HCT116 (cell line): ENCODE measurements around the gene GP1BB. TPM values are rescaled to one million over a fixed set of nuclear protein-coding genes. Genes with fewer than 3 reads are reported as not detected.

Experiments used
- ATAC-seq: fragments of 200-7000 bp; cut with Tn5 transposase; 2 replicates; pipeline ENCODE4 v1.9.1; 2020; ENCODE audit warnings: mild to moderate bottlenecking, moderate library complexity
- BruUV-seq: library from RNA; stranded (reverse); fragments of 400-500 nt; replicated peaks from 2 replicates; lab custom pipeline; 2021; lab: Mats Ljungman, UMichigan
- CTCF ChIA-PET: fragments of 300-600 bp; sonication (Branson Sonifier 250); formaldehyde crosslinking; loops from one replicate; lab custom pipeline; 2021; ENCODE audit warnings: antibody characterized with exemption; lab: Charles Lee
- POLR2A ChIA-PET: fragments of 300-600, 350-600 bp; sonication (Branson Sonifier 250); formaldehyde crosslinking; loops from one replicate; lab custom pipeline; 2021; ENCODE audit warnings: antibody characterized with exemption; lab: Charles Lee
- RAD21 ChIA-PET, 2 experiments: fragments of 300-600 bp; sonication (Branson Sonifier 250); formaldehyde crosslinking; loops; one replicate each; lab custom pipeline; 2023; ENCODE audit warnings: low total read pairs in 2 of 2; ENCODE audit not compliant: uncharacterized antibody in 2 of 2, unreplicated experiment in 2 of 2, low non-redundant PET in 1 of 2; lab: Charles Lee
- DNase-seq: peaks from one replicate; pipeline ENCODE4 v3.0.0-alpha.2; 2010; ENCODE audit warnings: low read depth, low spot score
- H2AFZ ChIP-seq: fragments of 200-600 bp; shearing (Covaris generic), sonication (generic); 2 replicates; pipeline ENCODE4 v1.6.1; 2017; ENCODE audit warnings: low read depth, mixed run types, mixed read lengths, antibody characterized with exemption, low read length; ENCODE audit not compliant: poor library complexity, severe bottlenecking
- H3K27ac ChIP-seq: 2 replicates; pipeline ENCODE4 v1.5.1; 2012; ENCODE audit warnings: low read depth, low read length
- H3K27me3 ChIP-seq: fragments of 200-600 bp; sonication (generic); 2 replicates; pipeline ENCODE4 v1.6.1; 2016; ENCODE audit warnings: mixed run types, low read length, mixed read lengths; ENCODE audit not compliant: insufficient read depth
- H3K36me3 ChIP-seq, 2 experiments: fragments of 200-500 bp in 1 of 2; fragments of 200-600 bp in 1 of 2; sonication (Bioruptor generic) in 1 of 2; sonication (generic) in 1 of 2; 2 replicates each; pipeline versions ENCODE4 v1.5.1 to v1.6.1; 2014 to 2016; ENCODE audit warnings: low read length in 2 of 2, inconsistent platforms in 1 of 2, mixed read lengths in 1 of 2, mixed run types in 1 of 2; ENCODE audit not compliant: insufficient read depth in 2 of 2, control insufficient read depth in 1 of 2
- H3K4me1 ChIP-seq, 2 experiments: fragments of 200-600 bp in 1 of 2; sonication (generic) in 1 of 2; 2 replicates each; pipeline versions ENCODE4 v1.5.1 to v1.6.1; 2012 to 2017; ENCODE audit warnings: low read length in 2 of 2, inconsistent platforms in 1 of 2, mild to moderate bottlenecking in 1 of 2, mixed read lengths in 1 of 2, mixed run types in 1 of 2, moderate library complexity in 1 of 2; ENCODE audit not compliant: insufficient read depth in 2 of 2, control insufficient read depth in 1 of 2
- H3K4me2 ChIP-seq: fragments of 200-600 bp; sonication (generic); 2 replicates; pipeline ENCODE4 v1.6.1; 2017; ENCODE audit warnings: mixed run types, low read length, mixed read lengths
- H3K4me3 ChIP-seq, 2 experiments: fragments of 200-600 bp in 1 of 2; sonication (generic) in 1 of 2; replicated peaks in 1 of 2; 2 replicates each; pipeline ENCODE4 v1.5.1; 2011 to 2016; ENCODE audit warnings: low read length in 2 of 2, control low read depth in 1 of 2, low read depth in 1 of 2, mild to moderate bottlenecking in 1 of 2, mixed read lengths in 1 of 2, mixed run types in 1 of 2
- H3K79me2 ChIP-seq: fragments of 200-600 bp; sonication (generic); 2 replicates; pipeline ENCODE4 v1.6.1; 2017; ENCODE audit warnings: mild to moderate bottlenecking, mixed run types, low read length, moderate library complexity, mixed read lengths; ENCODE audit not compliant: insufficient read depth
- H3K9ac ChIP-seq: fragments of 200-600 bp; sonication (generic); 2 replicates; pipeline ENCODE4 v1.6.1; 2016; ENCODE audit warnings: low read length, mixed read lengths
- H3K9me2 ChIP-seq: fragments of 200-600 bp; sonication (generic), shearing (Covaris generic); 2 replicates; pipeline ENCODE4 v1.6.1; 2017; ENCODE audit warnings: mixed run types, mild to moderate bottlenecking, moderate library complexity; ENCODE audit not compliant: insufficient read depth
- H3K9me3 ChIP-seq, 2 experiments: fragments of 200-500 bp in 1 of 2; fragments of 200-600 bp in 1 of 2; sonication (Bioruptor generic) in 1 of 2; sonication (generic) in 1 of 2; 2 replicates each; pipeline ENCODE4 v1.6.1; 2014 to 2017; ENCODE audit warnings: low read length in 2 of 2, mixed read lengths in 2 of 2, inconsistent platforms in 1 of 2, low read depth in 1 of 2, mild to moderate bottlenecking in 1 of 2, mixed run types in 1 of 2, moderate library complexity in 1 of 2; ENCODE audit not compliant: control insufficient read depth in 1 of 2, insufficient read depth in 1 of 2
- H4K20me1 ChIP-seq: fragments of 200-600 bp; sonication (generic), shearing (Covaris generic); 2 replicates; pipeline ENCODE4 v1.6.1; 2017; ENCODE audit warnings: mixed run types, mild to moderate bottlenecking, moderate library complexity; ENCODE audit not compliant: insufficient read depth
- ATF3 ChIP-seq: IDR thresholded peaks from 2 replicates; pipeline ENCODE4 v1.6.1; 2012
- CBX3 ChIP-seq: IDR thresholded peaks from 2 replicates; pipeline ENCODE4 v1.6.1; 2012; ENCODE audit warnings: low read depth
- CEBPB ChIP-seq: IDR thresholded peaks from 2 replicates; pipeline ENCODE4 v1.6.1; 2012; ENCODE audit warnings: low read depth
- EGR1 ChIP-seq: IDR thresholded peaks from 2 replicates; pipeline ENCODE4 v1.6.1; 2012; ENCODE audit warnings: low read depth
- EZH2 ChIP-seq: fragments of 200-600 bp; sonication (generic); IDR thresholded peaks from 2 replicates; pipeline ENCODE4 v1.6.1; 2017; ENCODE audit warnings: antibody characterized with exemption, mixed run types
- EZH2phosphoT487 ChIP-seq: fragments of 200-600 bp; IDR thresholded peaks from 2 replicates; pipeline ENCODE4 v1.6.1; 2018; ENCODE audit warnings: antibody characterized with exemption, borderline replicate concordance
- FOSL1 ChIP-seq: IDR thresholded peaks from 2 replicates; pipeline ENCODE4 v1.6.1; 2012; ENCODE audit warnings: low read depth
- MAX ChIP-seq: IDR thresholded peaks from 2 replicates; pipeline ENCODE4 v1.6.1; 2012
- POLR2A ChIP-seq: IDR thresholded peaks from 2 replicates; pipeline ENCODE4 v1.7.0; 2011; ENCODE audit warnings: borderline replicate concordance; ENCODE audit not compliant: insufficient read depth, insufficient read length; ENCODE audit errors: extremely low read depth
- SRF ChIP-seq: IDR thresholded peaks from 2 replicates; pipeline ENCODE4 v1.6.1; 2012; ENCODE audit warnings: low read depth
- ZFX ChIP-seq: fragments of 450-650 bp; IDR thresholded peaks from 2 replicates; pipeline ENCODE4 v1.6.1; 2017
- intact Hi-C: fragments of 100-400 bp; cut with micrococcal nuclease; formaldehyde crosslinking; loops from 2 replicates; pipeline ENCODE4 v1.10.0; 2022
- total RNA-seq: library from RNA; stranded (reverse); gene quantifications from one replicate; pipeline ENCODE4 v1.2.1, GENCODE V29; 2021; ENCODE audit not compliant: unreplicated experiment

Gene GP1BB
- total RNA-seq, 1 experiment from 2014 or later: 4.8 TPM

- no peaks in the 10 kb centered on the region for H3K9me2 ChIP-seq
- ChIA-PET POLR2A (no interaction called here), CTCF (no interaction called here), RAD21 (no interaction called here)
- intact Hi-C loops: no loop called here
- peaks cover 9 to 20% of the 10 kb centered on the region in 2 experiments for H3K4me1 ChIP-seq
- DNase-seq (no peak), ATAC-seq (no peak)
- no TSS peak for BruUV-seq
- H3K27ac ChIP-seq: no peak overlapping the region
- no peaks in the 10 kb centered on the region for H3K79me2 ChIP-seq
- no peak overlapping the region for H3K9ac ChIP-seq
- no peak overlapping the region for H3K4me2 ChIP-seq
- H4K20me1 ChIP-seq: no peaks in the 10 kb centered on the region
- H2AFZ ChIP-seq: no peak overlapping the region
- H3K9me3 ChIP-seq: no peaks in the 10 kb centered on the region
- H3K4me3 ChIP-seq: no peak overlapping the region
- TF ChIP-seq ATF3 (no peak), POLR2A (no peak), EGR1 (no peak), SRF (no peak), CEBPB (no peak), CBX3 (no peak), EZH2 (no peak), ZFX (no peak), MAX (no peak), FOSL1 (no peak)
- no peaks in the 10 kb centered on the region for H3K36me3 ChIP-seq
- no peaks in the 10 kb centered on the region for H3K27me3 ChIP-seq
Measured at GRCh38 chr22:19693581-19693980, 29.8 kb upstream of the GP1BB start.

GRCh38 chr22:19693981-19694670, 29.2 kb upstream of the GP1BB start:
- TF ChIP-seq EGR1: no peak
- TF ChIP-seq EZH2phosphoT487: no peak
- no peak overlapping the region for H3K27ac ChIP-seq
- no TSS peak for BruUV-seq
- H3K27me3 ChIP-seq: no peaks in the 10 kb centered on the region
- no peaks in the 10 kb centered on the region for H3K9me3 ChIP-seq
- H3K9ac ChIP-seq: no peak overlapping the region
- H3K9me2 ChIP-seq: no peaks in the 10 kb centered on the region
- ATAC-seq: no peak
- ChIA-PET RAD21 (no interaction called here), POLR2A (no interaction called here), CTCF (no interaction called here)
- intact Hi-C loops: no loop called here
- no peak for DNase-seq
- no peak overlapping the region for H2AFZ ChIP-seq
- H4K20me1 ChIP-seq: no peaks in the 10 kb centered on the region
- peaks cover 9 to 20% of the 10 kb centered on the region in 2 experiments for H3K4me1 ChIP-seq
- no peak overlapping the region for H3K4me2 ChIP-seq
- no peak overlapping the region for H3K4me3 ChIP-seq
- no peaks in the 10 kb centered on the region for H3K79me2 ChIP-seq
- no peaks in the 10 kb centered on the region for H3K36me3 ChIP-seq
